CD4-positive, alpha-beta T cell (primary cell): ENCODE data around the gene SLMAP. TPM values are rescaled to one million over a fixed set of nuclear protein-coding genes. Genes with fewer than 3 reads are reported as not detected.

Experiments used
- ATAC-seq: fragments of 200-7000 bp; cut with Tn5 transposase; one replicate; pipeline ENCODE4 v1.10.0; 2022; ENCODE audit warnings: mild to moderate bottlenecking; ENCODE audit not compliant: poor library complexity
- CTCF ChIA-PET: fragments of 350-600 bp; sonication (Branson Sonifier 250); formaldehyde crosslinking; loops from one replicate; lab custom pipeline; 2021; ENCODE audit warnings: antibody characterized with exemption, inconsistent platforms; lab: Charles Lee
- POLR2A ChIA-PET: fragments of 350-600 bp; sonication (Branson Sonifier 250); formaldehyde crosslinking; loops from one replicate; lab custom pipeline; 2021; ENCODE audit warnings: antibody characterized with exemption, inconsistent platforms; lab: Charles Lee
- DNase-seq, 14 experiments: peaks; one replicate each; pipeline ENCODE4 v3.0.0-alpha.2; 2013 to 2020; ENCODE audit warnings: mixed read lengths in 2 of 14
- H3K27ac ChIP-seq, 2 donors: one replicate each; pipeline versions ENCODE4 v1.5.1 to v1.7.0; 2013; ENCODE audit warnings: low read length in 2 of 2, low read depth in 1 of 2, mild to moderate bottlenecking in 1 of 2
- H3K27me3 ChIP-seq, 2 experiments: 1 replicate in 1 of 2; 2 replicates in 1 of 2; pipeline versions ENCODE4 v1.6.1 to v1.7.0; 2013; ENCODE audit warnings: low read length in 2 of 2, control low read depth in 1 of 2, mild to moderate bottlenecking in 1 of 2, moderate library complexity in 1 of 2; ENCODE audit not compliant: insufficient read depth in 2 of 2, control insufficient read depth in 1 of 2
- H3K36me3 ChIP-seq: one replicate; pipeline ENCODE4 v1.6.1; 2013; ENCODE audit warnings: low read length, control low read depth; ENCODE audit not compliant: insufficient read depth
- H3K4me1 ChIP-seq: one replicate; pipeline ENCODE4 v1.6.1; 2013; ENCODE audit warnings: low read length, control low read depth; ENCODE audit not compliant: insufficient read depth
- H3K4me3 ChIP-seq: one replicate; pipeline ENCODE4 v1.5.1; 2013; ENCODE audit warnings: mild to moderate bottlenecking, low read length, moderate library complexity
- H3K9me3 ChIP-seq, 2 experiments: 1 replicate in 1 of 2; 2 replicates in 1 of 2; pipeline versions ENCODE4 v1.6.1 to v1.7.0; 2013; ENCODE audit warnings: low read length in 2 of 2, mild to moderate bottlenecking in 2 of 2, control low read depth in 1 of 2, moderate library complexity in 1 of 2; ENCODE audit not compliant: control insufficient read depth in 1 of 2, insufficient read depth in 1 of 2
- H3K27ac Mint-ChIP-seq: one replicate; pipeline ENCODE4 v1.8.0; 2020; ENCODE audit warnings: mixed read lengths
- H3K27me3 Mint-ChIP-seq: one replicate; pipeline ENCODE4 v1.8.0; 2021; ENCODE audit warnings: mixed read lengths
- H3K36me3 Mint-ChIP-seq: one replicate; pipeline ENCODE4 v1.8.0; 2021; ENCODE audit warnings: low read depth, mixed read lengths
- H3K4me1 Mint-ChIP-seq: one replicate; pipeline ENCODE4 v1.8.0; 2021; ENCODE audit warnings: low read depth, mixed read lengths
- H3K4me3 Mint-ChIP-seq: one replicate; pipeline ENCODE4 v1.8.0; 2020; ENCODE audit warnings: mild to moderate bottlenecking, mixed read lengths
- H3K9me3 Mint-ChIP-seq: one replicate; pipeline ENCODE4 v1.8.0; 2020; ENCODE audit warnings: mixed read lengths
- CTCF ChIP-seq: fragments of 200-600 bp; IDR thresholded peaks from one replicate; pipeline ENCODE4 v1.8.0; 2022; ENCODE audit warnings: antibody characterized with exemption, mild to moderate bottlenecking
- intact Hi-C, 2 experiments: fragments of 100-400 bp; cut with DNase I in 1 of 2; cut with micrococcal nuclease in 1 of 2; formaldehyde crosslinking; loops; one replicate each; pipeline versions ENCODE4 v1.15.1 to v1.9.0; 2023 to 2025; cut with DNase I, micrococcal nuclease
- total RNA-seq, 174 experiments: library from RNA in 2 of 174; stranded (reverse) in 2 of 174; gene quantifications; one replicate each; pipeline ENCODE4 v1.2.3 and lab custom pipeline; 2021 to 2026

SLMAP gene
- total RNA-seq, 2 experiments from 2014 or later, result 51.3 to 52.2 TPM

GRCh38 chr3:57772251-57772650, 16.1 kb downstream of the SLMAP start:
- Mint-ChIP-seq H3K27me3 (no peaks in the 10 kb centered on the region), H3K4me1 (peaks cover 55% of the 10 kb centered on the region), H3K27ac (no peak overlapping the region), H3K36me3 (peaks cover 36% of the 10 kb centered on the region), H3K4me3 (no peak overlapping the region), H3K9me3 (no peaks in the 10 kb centered on the region)
- TF ChIP-seq CTCF, result no peak
- DNase-seq, result no peak
- no peak for ATAC-seq
- Histone ChIP-seq H3K4me3 (no peak overlapping the region), H3K27me3 (no peaks in the 10 kb centered on the region), H3K4me1 (peaks cover 3% of the 10 kb centered on the region), H3K27ac (no peak overlapping the region), H3K9me3 (no peaks in the 10 kb centered on the region), H3K36me3 (no peaks in the 10 kb centered on the region)
- ChIA-PET CTCF (no interaction called here), POLR2A (no interaction called here)
- intact Hi-C loops, result no loop called here

GRCh38 chr3:57777774-57778173, 21.7 kb downstream of the SLMAP start:
- no peak overlapping the region for H3K27ac Mint-ChIP-seq
- intact Hi-C loops, result no loop called here
- H3K9me3 Mint-ChIP-seq, result no peaks in the 10 kb centered on the region
- Histone ChIP-seq H3K4me1 (peaks cover 3% of the 10 kb centered on the region), H3K27me3 (no peaks in the 10 kb centered on the region), H3K4me3 (no peak overlapping the region), H3K27ac (no peak overlapping the region), H3K9me3 (no peaks in the 10 kb centered on the region), H3K36me3 (no peaks in the 10 kb centered on the region)
- H3K27me3 Mint-ChIP-seq, result no peaks in the 10 kb centered on the region
- peaks cover 13% of the 10 kb centered on the region for H3K36me3 Mint-ChIP-seq
- ChIA-PET POLR2A (no interaction called here), CTCF (no interaction called here)
- H3K4me3 Mint-ChIP-seq, result no peak overlapping the region
- TF ChIP-seq CTCF, result no peak
- ATAC-seq, result no peak
- DNase-seq, result no peak
- peaks cover 37% of the 10 kb centered on the region for H3K4me1 Mint-ChIP-seq

GRCh38 chr3:57778494-57778893, 22.4 kb downstream of the SLMAP start:
- H3K4me1 Mint-ChIP-seq, result peaks cover 37% of the 10 kb centered on the region

More at GRCh38 chr3:57778494-57778893, 22.4 kb downstream of the SLMAP start:
- peaks cover 14% of the 10 kb centered on the region for H3K36me3 Mint-ChIP-seq
- H3K4me3 Mint-ChIP-seq, result no peak overlapping the region
- DNase-seq (no peak), ATAC-seq (no peak)
- Histone ChIP-seq H3K27me3 (no peaks in the 10 kb centered on the region), H3K4me3 (no peak overlapping the region), H3K36me3 (no peaks in the 10 kb centered on the region), H3K9me3 (no peaks in the 10 kb centered on the region), H3K4me1 (peaks cover 3% of the 10 kb centered on the region), H3K27ac (no peak overlapping the region)
- no peaks in the 10 kb centered on the region for H3K27me3 Mint-ChIP-seq
- intact Hi-C loops, result no loop called here
- H3K27ac Mint-ChIP-seq, result no peak overlapping the region
- TF ChIP-seq CTCF, result no peak
- no peaks in the 10 kb centered on the region for H3K9me3 Mint-ChIP-seq
- ChIA-PET POLR2A (no interaction called here), CTCF (no interaction called here)
